Measurements from ENCODE around the gene DGCR2. TPM values are rescaled to one million over a fixed set of nuclear protein-coding genes. Genes with fewer than 3 reads are reported as not detected.

The DGCR2 gene
- total RNA-seq, 1 donor from 2014 or later, result 50.0 TPM

- Histone ChIP-seq H3K36me3 (ENCODE audit: control insufficient read depth, insufficient read depth, low read length) (peaks cover 24% of the 10 kb centered on the region), H3K27me3 (ENCODE audit: control insufficient read depth, insufficient read depth, low read length) (no peaks in the 10 kb centered on the region), H3K4me3 (ENCODE audit: low read depth, low read length) (no peak overlapping the region)
- DNase-seq (ENCODE audit: low read depth) (no peak), FAIRE-seq (no peak)
- no peak for TF ChIP-seq CTCF (IDR thresholded peaks at IDR 0.05; ENCODE audit: insufficient read depth, low read length, severe bottlenecking)
Observed at GRCh38 chr22:19057999-19058491, 64.2 kb downstream of the DGCR2 start.

- TF ChIP-seq CTCF (IDR thresholded peaks at IDR 0.05; ENCODE audit: insufficient read depth, low read length, severe bottlenecking), result no peak
- FAIRE-seq (no peak), DNase-seq (ENCODE audit: low read depth) (no peak)
- peaks cover 22% of the 10 kb centered on the region for H3K36me3 ChIP-seq (ENCODE audit: control insufficient read depth, insufficient read depth, low read length)
- H3K4me3 ChIP-seq (ENCODE audit: low read depth, low read length), result no peak overlapping the region
- no peaks in the 10 kb centered on the region for H3K27me3 ChIP-seq (ENCODE audit: control insufficient read depth, insufficient read depth, low read length)
Observed at GRCh38 chr22:19057539-19057938, 64.7 kb downstream of the DGCR2 start.

GRCh38 chr22:19056951-19057401, 65.2 kb downstream of the DGCR2 start:
- DNase-seq (ENCODE audit: low read depth), result no peak
- peak; percentile 13 for FAIRE-seq
- Histone ChIP-seq H3K27me3 (ENCODE audit: control insufficient read depth, insufficient read depth, low read length) (no peaks in the 10 kb centered on the region), H3K36me3 (ENCODE audit: control insufficient read depth, insufficient read depth, low read length) (peaks cover 23% of the 10 kb centered on the region), H3K4me3 (ENCODE audit: low read depth, low read length) (no peak overlapping the region)
- TF ChIP-seq CTCF (IDR thresholded peaks at IDR 0.05; ENCODE audit: insufficient read depth, low read length, severe bottlenecking), result no peak

GRCh38 chr22:19055801-19056200, 66.4 kb downstream of the DGCR2 start:
- FAIRE-seq, result no peak
- no peak for TF ChIP-seq CTCF (IDR thresholded peaks at IDR 0.05; ENCODE audit: insufficient read depth, low read length, severe bottlenecking)
- H3K36me3 ChIP-seq (ENCODE audit: control insufficient read depth, insufficient read depth, low read length), result peaks cover 24% of the 10 kb centered on the region
- no peaks in the 10 kb centered on the region for H3K27me3 ChIP-seq (ENCODE audit: control insufficient read depth, insufficient read depth, low read length)
- no peak overlapping the region for H3K4me3 ChIP-seq (ENCODE audit: low read depth, low read length)
- DNase-seq (ENCODE audit: low read depth), result no peak

- FAIRE-seq (peak; percentile 82), DNase-seq (ENCODE audit: low read depth) (no peak)
- Histone ChIP-seq H3K27me3 (ENCODE audit: control insufficient read depth, insufficient read depth, low read length) (no peaks in the 10 kb centered on the region), H3K36me3 (ENCODE audit: control insufficient read depth, insufficient read depth, low read length) (peaks cover 20% of the 10 kb centered on the region), H3K4me3 (ENCODE audit: low read depth, low read length) (no peak overlapping the region)
- no peak for TF ChIP-seq CTCF (IDR thresholded peaks at IDR 0.05; ENCODE audit: insufficient read depth, low read length, severe bottlenecking)
Observed at GRCh38 chr22:19052941-19053541, 69.2 kb downstream of the DGCR2 start.

Measured in bronchial epithelial cell (primary cell).